ENCODE measurements around the gene RBSN.

RBSN gene

DNA sequence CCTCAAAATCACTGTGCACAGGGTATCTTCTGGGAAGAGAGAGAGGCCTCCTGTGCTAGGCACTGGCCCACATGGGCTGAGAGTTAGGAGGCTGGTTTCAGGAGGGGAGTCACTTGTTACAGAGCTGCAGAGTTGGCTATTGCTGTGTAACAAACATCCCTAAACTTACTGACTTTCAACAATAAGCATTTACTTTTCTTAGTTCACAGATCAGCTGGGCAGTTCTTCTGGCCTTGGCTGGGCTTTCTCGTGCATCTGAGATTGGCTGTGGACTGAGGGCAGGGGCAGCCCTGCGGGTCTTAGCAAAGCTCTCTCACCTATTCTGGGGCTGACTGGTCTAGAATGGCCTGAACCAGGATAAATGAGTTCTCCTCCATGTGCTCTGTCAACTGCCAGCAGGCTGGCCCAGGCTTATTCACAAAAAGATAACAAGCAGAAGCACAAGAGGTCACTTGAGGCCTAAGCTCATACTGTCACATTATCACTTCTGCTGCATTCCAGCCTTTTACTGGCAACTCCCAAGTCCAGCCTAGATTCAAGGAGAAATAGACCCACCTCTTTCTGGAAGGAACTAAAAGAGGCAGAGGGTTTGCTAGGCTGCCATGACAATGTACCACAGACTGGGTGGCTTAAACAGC lies 17.2 kb upstream of the RBSN start:
- H3K9ac ChIP-seq = no peak overlapping the region
- no peak for TF ChIP-seq Cebpa-rat (IDR thresholded peaks at IDR 0.05)
- H3K27me3 ChIP-seq = peaks cover 0 to 6% (median 0%) of the 10 kb centered on the region in 11 experiments; a peak in 1 of 22 replicates
- no peaks in the 10 kb centered on the region for H3K4me1 ChIP-seq
- H3K4me2 ChIP-seq = no peak overlapping the region
- no peaks in the 10 kb centered on the region for H4K20me1 ChIP-seq
- no peak overlapping the region for H3K4me3 ChIP-seq
- no peak overlapping the region for H3K27ac ChIP-seq
- peaks cover 0 to 6% (median 0%) of the 10 kb centered on the region in 11 experiments; a peak in 1 of 22 replicates for H3K9me3 ChIP-seq (replicated peaks in 1 of 11)
- H3K36me3 ChIP-seq = no peaks in the 10 kb centered on the region

- Histone ChIP-seq H3K36me3 (no peaks in the 10 kb centered on the region), H3K27ac (no peak overlapping the region), H3K4me2 (no peak overlapping the region), H4K20me1 (no peaks in the 10 kb centered on the region), H3K4me1 (no peaks in the 10 kb centered on the region), H3K9ac (no peak overlapping the region), H3K27me3 (peaks cover 0 to 6% (median 0%) of the 10 kb centered on the region in 11 experiments; a peak in 1 of 22 replicates), H3K4me3 (no peak overlapping the region), H3K9me3 (replicated peaks in 1 of 11) (peaks cover 0 to 6% (median 0%) of the 10 kb centered on the region in 11 experiments; a peak in 1 of 22 replicates)
- TF ChIP-seq Cebpa-rat (IDR thresholded peaks at IDR 0.05) = no peak
These were observed 15.8 kb upstream of the RBSN start for GRCh38 chr3:15114466-15115358.

DNA sequence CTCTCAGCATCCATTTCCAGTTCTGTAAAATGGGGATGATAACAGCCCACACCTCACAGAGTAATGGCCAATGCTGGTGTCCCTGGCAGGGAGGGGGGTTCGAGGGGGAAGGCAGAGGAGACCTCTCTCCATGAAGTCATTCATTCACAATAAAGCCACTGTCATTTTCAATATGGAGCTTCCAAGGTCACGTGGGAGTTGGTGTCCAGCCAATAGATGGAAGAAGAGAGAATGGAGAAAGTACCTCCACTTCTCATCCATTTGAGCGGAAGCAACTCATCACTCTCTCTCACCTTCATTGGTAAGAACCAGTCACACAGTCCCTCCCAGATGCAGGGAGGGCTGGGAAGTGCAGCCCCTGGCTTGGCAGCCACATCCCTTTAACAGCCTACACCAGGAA lies 14.9 kb upstream of the RBSN start:
- TF ChIP-seq Cebpa-rat (IDR thresholded peaks at IDR 0.05) = no peak
- H3K9me3 ChIP-seq (replicated peaks in 1 of 11) = peaks cover 0 to 6% (median 0%) of the 10 kb centered on the region in 11 experiments; a peak in 1 of 22 replicates
- H3K36me3 ChIP-seq = no peaks in the 10 kb centered on the region
- H3K27ac ChIP-seq = no peak overlapping the region
- no peak overlapping the region for H3K9ac ChIP-seq
- H3K4me2 ChIP-seq = no peak overlapping the region
- peaks cover 0 to 3% (median 0%) of the 10 kb centered on the region in 11 experiments; a peak in 1 of 22 replicates for H3K27me3 ChIP-seq
- H4K20me1 ChIP-seq = no peaks in the 10 kb centered on the region
- H3K4me3 ChIP-seq = no peak overlapping the region
- H3K4me1 ChIP-seq = no peaks in the 10 kb centered on the region

GRCh38 chr3:15113471-15113870 lies 14.5 kb upstream of the RBSN start:
- TF ChIP-seq Cebpa-rat (IDR thresholded peaks at IDR 0.05) = no peak
- H3K4me2 ChIP-seq = no peak overlapping the region

GRCh38 chr3:15112011-15112410 lies 13.1 kb upstream of the RBSN start:
- H3K9me3 ChIP-seq (replicated peaks in 1 of 11) = peaks cover 0 to 6% (median 0%) of the 10 kb centered on the region in 11 experiments; a peak in 1 of 22 replicates
- no peak overlapping the region for H3K9ac ChIP-seq
- no peaks in the 10 kb centered on the region for H3K27me3 ChIP-seq
- H3K4me2 ChIP-seq = no peak overlapping the region
- H4K20me1 ChIP-seq = no peaks in the 10 kb centered on the region
- peaks cover 0 to 5% (median 0%) of the 10 kb centered on the region in 10 experiments; a peak in 2 of 20 replicates for H3K4me1 ChIP-seq
- no peak for TF ChIP-seq Cebpa-rat (IDR thresholded peaks at IDR 0.05)
- no peak overlapping the region for H3K27ac ChIP-seq
- H3K36me3 ChIP-seq = no peaks in the 10 kb centered on the region
- no peak overlapping the region for H3K4me3 ChIP-seq

More at GRCh38 chr3:15113471-15113870, 14.5 kb upstream of the RBSN start:
- no peaks in the 10 kb centered on the region for H3K4me1 ChIP-seq
- H3K9ac ChIP-seq = no peak overlapping the region
- no peaks in the 10 kb centered on the region for H3K27me3 ChIP-seq
- no peaks in the 10 kb centered on the region for H3K36me3 ChIP-seq
- no peak overlapping the region for H3K27ac ChIP-seq
- no peak overlapping the region for H3K4me3 ChIP-seq
- no peaks in the 10 kb centered on the region for H4K20me1 ChIP-seq
- peaks cover 0 to 6% (median 0%) of the 10 kb centered on the region in 11 experiments; a peak in 1 of 22 replicates for H3K9me3 ChIP-seq (replicated peaks in 1 of 11)

GRCh38 chr3:15110206-15110605 lies 11.3 kb upstream of the RBSN start:
- Histone ChIP-seq H3K4me1 (peaks cover 0 to 6% (median 0%) of the 10 kb centered on the region in 10 experiments; a peak in 2 of 20 replicates), H3K4me2 (no peak overlapping the region), H3K4me3 (no peak overlapping the region), H3K36me3 (no peaks in the 10 kb centered on the region), H3K27me3 (no peaks in the 10 kb centered on the region), H3K9me3 (replicated peaks in 1 of 11) (no peaks in the 10 kb centered on the region), H3K27ac (no peak overlapping the region), H3K9ac (no peak overlapping the region), H4K20me1 (no peaks in the 10 kb centered on the region)
- no peak for TF ChIP-seq Cebpa-rat (IDR thresholded peaks at IDR 0.05)

DNA sequence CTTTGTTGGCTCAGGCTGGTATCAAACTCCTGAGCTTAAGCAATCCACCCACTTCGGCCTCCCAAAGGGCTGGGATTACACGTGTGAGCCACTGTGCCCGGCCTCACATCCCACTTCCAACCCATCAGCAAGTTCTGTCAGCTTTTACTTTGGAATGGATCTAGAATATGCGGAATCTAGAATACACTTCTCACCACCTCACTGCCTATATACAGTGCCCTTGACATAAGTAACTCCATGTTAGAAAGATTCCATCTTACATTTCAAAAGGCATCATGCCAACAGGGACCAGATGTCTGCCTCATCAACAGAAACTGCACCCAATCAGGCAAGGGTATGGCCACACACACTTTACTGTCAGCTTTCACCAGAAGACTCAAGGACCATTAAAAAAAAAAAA lies 9.9 kb upstream of the RBSN start:
- Histone ChIP-seq H3K9ac (no peak overlapping the region), H3K4me3 (no peak overlapping the region), H3K27ac (no peak overlapping the region), H3K4me1 (peaks cover 0 to 6% (median 0%) of the 10 kb centered on the region in 10 experiments; a peak in 2 of 20 replicates), H3K9me3 (replicated peaks in 1 of 11) (no peaks in the 10 kb centered on the region), H3K27me3 (no peaks in the 10 kb centered on the region), H3K4me2 (no peak overlapping the region), H4K20me1 (no peaks in the 10 kb centered on the region), H3K36me3 (no peaks in the 10 kb centered on the region)
- no peak for TF ChIP-seq Cebpa-rat (IDR thresholded peaks at IDR 0.05)

DNA sequence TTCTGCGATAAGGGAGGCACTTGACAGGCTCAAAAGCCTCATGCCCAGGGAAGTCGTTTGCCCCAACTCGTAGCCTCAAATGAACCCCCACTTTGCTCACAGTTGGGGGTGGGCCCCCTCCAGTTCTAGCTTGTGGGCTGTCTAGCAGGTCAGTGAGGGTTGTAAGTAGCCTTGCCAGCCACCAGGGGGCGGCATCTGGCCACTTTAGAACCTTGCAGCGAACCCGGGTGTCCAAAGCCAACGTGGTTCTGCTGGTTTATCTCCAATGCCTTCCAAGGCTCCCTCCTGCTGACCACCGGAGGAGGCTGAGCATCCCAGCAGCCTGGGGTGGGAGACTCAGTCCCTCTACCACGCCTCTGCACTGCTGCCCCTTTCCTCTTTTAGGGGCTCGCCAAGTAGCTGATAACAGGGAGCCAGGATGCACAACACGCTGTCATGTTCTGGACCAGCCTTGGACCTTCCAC lies 9.2 kb upstream of the RBSN start:
- H4K20me1 ChIP-seq = no peaks in the 10 kb centered on the region
- peak overlapping the region in 4 of 11 experiments; percentile 1 to 48 (median 16); a peak in 1 of 22 replicates for H3K4me2 ChIP-seq
- no peak overlapping the region for H3K9ac ChIP-seq
- no peaks in the 10 kb centered on the region for H3K9me3 ChIP-seq (replicated peaks in 1 of 11)
- peaks cover 0 to 6% (median under 1%) of the 10 kb centered on the region in 10 experiments; a peak in 7 of 20 replicates for H3K4me1 ChIP-seq
- no peak for TF ChIP-seq Cebpa-rat (IDR thresholded peaks at IDR 0.05)
- no peak overlapping the region for H3K4me3 ChIP-seq
- no peaks in the 10 kb centered on the region for H3K36me3 ChIP-seq
- no peak overlapping the region for H3K27ac ChIP-seq
- H3K27me3 ChIP-seq = no peaks in the 10 kb centered on the region
